Caco-2 (cell line): ENCODE measurements around the gene ANKFY1. TPM values are rescaled to one million over a fixed set of nuclear protein-coding genes. Genes with fewer than 3 reads are reported as not detected.

Experiments
- BruUV-seq: library from RNA; stranded (reverse); fragments of 400-500 nt; replicated peaks from 2 replicates; lab custom pipeline; 2021; lab: Mats Ljungman, UMichigan
- CTCF ChIA-PET: fragments of 300-600 bp; sonication (Branson Sonifier 250); formaldehyde crosslinking; loops from one replicate; lab custom pipeline; 2022; ENCODE audit warnings: antibody characterized with exemption; lab: Charles Lee
- POLR2A ChIA-PET: fragments of 300-600 bp; sonication (Branson Sonifier 250); formaldehyde crosslinking; loops from one replicate; lab custom pipeline; 2022; ENCODE audit warnings: antibody characterized with exemption; lab: Charles Lee
- DNase-seq, 2 experiments: peaks; one replicate each; pipeline versions ENCODE4 v3.0.0 to v3.0.0-alpha.2; 2020 to 2022
- H3K27me3 ChIP-seq: replicated peaks from 2 replicates; pipeline ENCODE4 v1.6.0; 2011; ENCODE audit warnings: low read length; ENCODE audit not compliant: control insufficient read depth, insufficient read depth
- H3K36me3 ChIP-seq: 2 replicates; pipeline ENCODE4 v1.5.1; 2011; ENCODE audit warnings: low read length; ENCODE audit not compliant: control insufficient read depth, insufficient read depth
- H3K4me1 ChIP-seq: fragments of 250-450 bp; sonication (Bioruptor Pico); 2 replicates; pipeline ENCODE4 v1.5.1; 2020; ENCODE audit warnings: mild to moderate bottlenecking
- H3K4me3 ChIP-seq: 2 replicates; pipeline ENCODE4 v1.5.1; 2011; ENCODE audit warnings: low read depth, mild to moderate bottlenecking, control low read depth, low read length
- H3K9me3 ChIP-seq: fragments of 250-450 bp; sonication (Bioruptor Pico); 2 replicates; pipeline ENCODE4 v1.5.1; 2020; ENCODE audit warnings: mild to moderate bottlenecking, moderate library complexity
- H3K27ac Mint-ChIP-seq: one replicate; pipeline ENCODE4 v1.8.0; 2022; ENCODE audit warnings: mixed read lengths; ENCODE audit not compliant: unreplicated experiment
- H3K27me3 Mint-ChIP-seq: one replicate; pipeline ENCODE4 v1.8.0; 2022; ENCODE audit warnings: mixed read lengths; ENCODE audit not compliant: insufficient read depth, unreplicated experiment
- H3K36me3 Mint-ChIP-seq: one replicate; pipeline ENCODE4 v1.8.0; 2022; ENCODE audit warnings: mild to moderate bottlenecking, mixed read lengths; ENCODE audit not compliant: insufficient read depth, unreplicated experiment
- H3K4me1 Mint-ChIP-seq: one replicate; pipeline ENCODE4 v1.8.0; 2022; ENCODE audit warnings: low read depth, mixed read lengths; ENCODE audit not compliant: unreplicated experiment
- H3K4me3 Mint-ChIP-seq: one replicate; pipeline ENCODE4 v1.8.0; 2022; ENCODE audit warnings: mild to moderate bottlenecking, moderate library complexity, mixed read lengths; ENCODE audit not compliant: unreplicated experiment
- H3K9me3 Mint-ChIP-seq: one replicate; pipeline ENCODE4 v1.8.0; 2022; ENCODE audit warnings: mixed read lengths; ENCODE audit not compliant: unreplicated experiment
- CTCF ChIP-seq, 2 experiments: fragments of 200-600 bp in 1 of 2; IDR thresholded peaks; 1 replicate in 1 of 2; 2 replicates in 1 of 2; pipeline versions ENCODE4 v1.5.1 to v1.8.0; 2011 to 2022; ENCODE audit warnings: antibody characterized with exemption in 1 of 2, control low read depth in 1 of 2, inconsistent platforms in 1 of 2, low read depth in 1 of 2, low read length in 1 of 2, mild to moderate bottlenecking in 1 of 2, moderate library complexity in 1 of 2; ENCODE audit not compliant: insufficient read depth in 1 of 2, severe bottlenecking in 1 of 2, unreplicated experiment in 1 of 2
- intact Hi-C: fragments of 100-400 bp; cut with micrococcal nuclease; formaldehyde crosslinking; loops from one replicate; pipeline ENCODE4 v1.10.0; 2022; ENCODE audit not compliant: unreplicated experiment
- total RNA-seq: library from RNA; stranded (reverse); gene quantifications from 2 replicates; pipeline ENCODE4 v1.2.3, GENCODE V29; 2022

Gene ANKFY1
- total RNA-seq, 1 experiment from 2014 or later, result 25.0 TPM

GRCh38 chr17:4147751-4148310 lies 115.9 kb downstream of the ANKFY1 start:
- H3K36me3 ChIP-seq, result no peaks in the 10 kb centered on the region
- no peak for TF ChIP-seq CTCF (IDR thresholded peaks at IDR 0.05; ENCODE audit: insufficient read depth in 1 of 2, low read depth in 1 of 2, low read length in 1 of 2, severe bottlenecking in 1 of 2, unreplicated experiment in 1 of 2)
- Mint-ChIP-seq H3K4me3 (no peak overlapping the region), H3K9me3 (no peaks in the 10 kb centered on the region), H3K4me1 (no peaks in the 10 kb centered on the region), H3K27me3 (no peaks in the 10 kb centered on the region), H3K36me3 (peaks cover 7% of the 10 kb centered on the region), H3K27ac (no peak overlapping the region)
- intact Hi-C loops, result no loop called here
- H3K9me3 ChIP-seq, result no peaks in the 10 kb centered on the region
- no peaks in the 10 kb centered on the region for H3K27me3 ChIP-seq
- ChIA-PET CTCF (no interaction called here), POLR2A (no interaction called here)
- no peak for DNase-seq
- no TSS peak for BruUV-seq
- no peak overlapping the region for H3K4me3 ChIP-seq
- H3K4me1 ChIP-seq, result no peaks in the 10 kb centered on the region

- intact Hi-C loops, result no loop called here
- Mint-ChIP-seq H3K4me3 (no peak overlapping the region), H3K36me3 (peaks cover 7% of the 10 kb centered on the region), H3K4me1 (no peaks in the 10 kb centered on the region), H3K27ac (no peak overlapping the region), H3K9me3 (no peaks in the 10 kb centered on the region), H3K27me3 (no peaks in the 10 kb centered on the region)
- POLR2A ChIA-PET, result no interaction called here
- no TSS peak for BruUV-seq
- Histone ChIP-seq H3K4me1 (no peaks in the 10 kb centered on the region), H3K4me3 (no peak overlapping the region), H3K36me3 (no peaks in the 10 kb centered on the region), H3K9me3 (no peaks in the 10 kb centered on the region), H3K27me3 (no peaks in the 10 kb centered on the region)
- no peak for TF ChIP-seq CTCF (IDR thresholded peaks at IDR 0.05; ENCODE audit: insufficient read depth in 1 of 2, low read depth in 1 of 2, low read length in 1 of 2, severe bottlenecking in 1 of 2, unreplicated experiment in 1 of 2)
- CTCF ChIA-PET, result no interaction called here
- DNase-seq, result no peak
These were observed 117.1 kb downstream of the ANKFY1 start for GRCh38 chr17:4146641-4147040.

GRCh38 chr17:4144422-4144747 lies 119.4 kb downstream of the ANKFY1 start:
- H3K27ac Mint-ChIP-seq, result peak overlapping the region; percentile 97
- TSS peak; percentile 45 for BruUV-seq
- POLR2A ChIA-PET, result interaction anchor here (0.6 to 1.2 kb wide), 3 partner anchors 111 to 119 kb away, joined by 5 to 9 read pairs (median 8); partner anchors contain the start of gene ANKFY1
- H3K27me3 Mint-ChIP-seq, result no peaks in the 10 kb centered on the region
- H3K36me3 ChIP-seq, result no peaks in the 10 kb centered on the region
- peaks cover 7% of the 10 kb centered on the region for H3K36me3 Mint-ChIP-seq
- no peak for DNase-seq
- no peaks in the 10 kb centered on the region for H3K9me3 Mint-ChIP-seq
- intact Hi-C loops, result no loop called here
- H3K27me3 ChIP-seq, result no peaks in the 10 kb centered on the region
- peaks cover 10% of the 10 kb centered on the region for H3K4me1 Mint-ChIP-seq
- no peaks in the 10 kb centered on the region for H3K9me3 ChIP-seq
- CTCF ChIA-PET, result no interaction called here
- H3K4me3 Mint-ChIP-seq, result peak overlapping the region; percentile 82
- TF ChIP-seq CTCF (IDR thresholded peaks at IDR 0.05; ENCODE audit: insufficient read depth in 1 of 2, low read depth in 1 of 2, low read length in 1 of 2, severe bottlenecking in 1 of 2, unreplicated experiment in 1 of 2), result no peak
- H3K4me1 ChIP-seq, result peaks cover 2% of the 10 kb centered on the region
- peak overlapping the region; percentile 68 for H3K4me3 ChIP-seq
